GM19193 (cell line): ENCODE results near the gene MAGI2.

Experiments
- POLR2A ChIP-seq: IDR thresholded peaks from 4 replicates; pipeline ENCODE4 v1.6.1; 2011; ENCODE audit not compliant: insufficient read depth, insufficient read length; ENCODE audit errors: extremely low read depth

MAGI2 gene

DNA sequence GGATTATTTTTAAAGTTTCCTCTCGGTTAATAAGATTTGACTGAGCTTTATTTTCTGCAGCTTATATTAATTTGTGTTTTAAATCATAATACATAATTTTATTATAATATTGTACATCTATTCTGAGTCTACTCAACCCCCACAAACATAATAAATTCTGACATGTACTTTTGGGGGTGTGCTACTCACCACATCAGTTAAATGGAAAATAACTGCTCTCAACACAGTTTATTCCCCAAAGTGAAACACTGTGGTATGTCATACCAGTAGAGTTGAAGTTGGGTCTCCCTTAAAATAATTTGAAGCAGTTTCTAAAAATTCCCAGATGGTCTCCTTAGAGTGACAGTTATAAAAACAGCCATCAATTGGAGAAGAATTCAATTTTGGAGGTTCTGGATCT lies 1191.7 kb downstream of the MAGI2 start:
- no peak for TF ChIP-seq POLR2A

DNA sequence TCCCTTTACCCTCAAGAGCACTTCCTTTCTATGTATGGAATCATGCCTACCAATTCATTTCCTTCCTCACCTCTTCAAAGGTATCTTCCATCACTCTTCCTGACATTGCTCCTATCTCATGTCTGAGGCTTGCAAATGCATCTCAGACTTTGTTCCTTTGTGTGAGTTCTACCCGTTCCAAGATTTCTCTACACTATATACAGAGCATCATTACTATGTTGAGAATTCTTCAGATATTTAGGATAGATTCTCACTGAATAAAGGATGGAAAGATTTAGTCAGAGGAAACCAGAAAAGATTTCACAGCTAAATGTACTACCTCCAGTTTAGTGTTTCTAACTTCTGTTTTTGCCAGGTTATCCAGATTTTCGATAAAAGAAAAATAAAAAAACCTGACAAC lies 1192.2 kb downstream of the MAGI2 start:
- TF ChIP-seq POLR2A = no peak

DNA sequence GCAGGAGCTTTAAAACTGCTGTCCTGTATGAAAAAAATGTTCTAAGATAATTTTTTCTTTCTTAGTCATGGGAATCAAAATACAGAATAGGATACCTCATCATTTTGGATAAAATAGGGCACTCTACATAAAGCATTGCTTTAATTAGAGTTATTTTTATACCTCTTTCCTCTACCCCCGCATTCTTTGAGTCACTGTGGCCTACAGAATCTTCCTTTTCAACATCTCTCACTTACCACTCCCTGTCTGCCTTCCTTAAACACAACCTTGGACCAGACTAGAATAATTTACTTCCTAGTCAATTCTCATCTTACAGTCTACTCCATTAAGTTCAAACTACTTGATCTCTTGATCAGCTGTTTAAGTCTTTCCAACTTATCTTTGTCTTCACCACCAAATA lies 1192.6 kb downstream of the MAGI2 start:
- no peak for TF ChIP-seq POLR2A

DNA sequence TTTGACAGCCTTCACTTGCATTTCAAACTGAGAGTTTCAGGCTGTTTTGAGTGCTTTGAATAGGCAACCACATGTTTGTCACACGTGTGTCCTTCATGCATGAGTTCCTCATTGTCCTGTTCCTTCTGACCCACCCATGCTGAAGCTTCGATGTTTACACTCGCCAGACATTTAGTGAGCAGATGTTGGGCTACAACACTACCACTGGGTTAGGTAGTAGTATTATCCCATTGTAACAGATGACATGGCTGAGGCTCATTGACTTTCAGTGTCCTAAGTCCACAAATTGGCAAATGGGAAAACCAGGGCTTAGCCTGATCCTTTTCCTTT lies 1198.8 kb downstream of the MAGI2 start:
- TF ChIP-seq POLR2A = no peak

DNA sequence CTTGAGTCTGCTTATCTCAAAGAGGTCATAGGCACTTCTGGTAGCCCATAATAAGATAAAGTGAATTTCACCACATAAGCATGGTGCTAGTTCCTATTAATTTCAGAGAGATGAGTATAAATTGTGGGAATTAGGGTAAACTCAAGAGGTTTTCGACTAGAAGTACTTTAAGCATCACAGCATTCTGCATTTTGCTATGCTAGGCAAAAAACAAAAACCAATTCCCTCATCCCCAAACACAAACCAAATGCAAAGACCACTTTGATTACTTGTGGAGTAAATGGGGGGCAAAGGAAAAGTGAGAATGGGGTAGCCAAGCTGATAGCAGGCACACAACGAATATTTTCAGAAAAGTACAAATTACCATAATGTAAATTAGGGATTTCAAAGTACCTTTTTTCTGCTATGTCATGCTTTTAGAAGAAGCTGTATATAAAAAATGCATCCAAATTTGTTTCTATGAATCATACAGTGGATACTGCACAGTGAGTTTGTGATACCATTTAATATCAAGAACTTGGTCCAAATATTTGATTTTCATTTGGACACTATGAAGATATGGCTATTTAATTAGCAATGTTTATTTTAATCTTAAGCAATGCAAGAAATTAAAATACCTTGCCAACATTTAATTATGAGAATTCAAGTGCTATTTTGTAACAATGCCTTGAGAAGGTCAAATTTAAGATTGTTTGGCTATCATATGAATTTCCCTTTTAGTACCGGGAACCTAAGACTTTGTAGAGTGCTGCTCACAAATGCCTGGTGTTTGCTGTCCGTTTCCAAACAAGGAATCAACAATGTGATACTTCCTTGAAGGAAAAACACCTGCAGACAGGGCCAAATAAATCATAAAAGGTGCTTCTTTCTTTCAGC lies 1199.4 kb downstream of the MAGI2 start:
- TF ChIP-seq POLR2A = no peak

DNA sequence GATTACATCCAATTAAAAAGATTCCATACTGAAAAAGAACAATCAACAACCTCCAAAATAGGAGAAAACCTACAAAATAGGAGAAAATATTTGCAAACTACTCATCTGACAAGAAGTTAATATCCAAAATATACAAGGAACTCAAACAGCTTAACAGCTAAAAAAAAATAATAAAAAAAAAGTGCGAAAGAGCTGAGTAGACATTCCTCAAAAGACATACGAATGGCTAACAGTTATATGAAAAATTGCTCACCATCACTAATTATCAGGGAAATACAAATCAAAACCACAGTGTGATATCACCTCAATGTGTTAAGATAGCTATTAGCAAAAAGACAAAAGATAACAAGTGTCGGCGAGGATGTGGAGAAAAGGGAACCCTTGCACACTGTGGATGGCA lies 1204.6 kb downstream of the MAGI2 start:
- TF ChIP-seq POLR2A = no peak

DNA sequence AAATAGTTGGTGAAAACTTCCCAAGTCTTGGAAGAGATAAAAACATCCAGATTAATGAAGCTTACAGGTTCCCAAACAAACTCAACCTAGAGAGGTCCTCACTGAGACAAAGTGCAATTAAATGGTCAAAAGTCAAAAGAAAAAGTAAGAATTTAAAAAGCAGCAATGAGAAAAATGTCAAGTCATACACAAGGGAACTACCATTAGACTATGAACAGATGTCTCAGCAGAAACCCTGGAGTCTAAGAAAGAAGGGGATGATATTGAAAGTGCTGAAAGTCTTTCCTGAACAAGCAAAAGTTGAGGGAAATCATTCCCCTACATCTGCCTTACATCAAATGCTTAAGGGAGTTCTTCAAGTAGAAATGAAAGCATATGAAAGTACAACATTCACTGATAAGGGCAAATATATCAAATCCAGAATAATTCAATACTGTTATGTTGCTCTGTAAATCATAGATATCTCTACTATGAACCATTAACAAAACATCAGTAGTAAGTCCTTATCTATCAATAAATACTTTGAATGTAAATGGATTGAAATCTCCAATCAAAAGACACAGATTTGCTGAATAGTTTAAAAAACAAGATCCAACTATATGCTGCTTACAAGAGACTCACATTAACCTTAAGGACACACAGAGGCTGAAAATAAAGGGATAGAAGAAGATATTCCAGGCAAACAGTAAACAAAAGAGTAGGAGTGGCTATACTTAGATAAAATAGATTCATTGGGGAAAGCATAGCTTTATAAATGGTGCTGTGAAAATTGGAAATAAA lies 1205.4 kb downstream of the MAGI2 start:
- TF ChIP-seq POLR2A = no peak

DNA sequence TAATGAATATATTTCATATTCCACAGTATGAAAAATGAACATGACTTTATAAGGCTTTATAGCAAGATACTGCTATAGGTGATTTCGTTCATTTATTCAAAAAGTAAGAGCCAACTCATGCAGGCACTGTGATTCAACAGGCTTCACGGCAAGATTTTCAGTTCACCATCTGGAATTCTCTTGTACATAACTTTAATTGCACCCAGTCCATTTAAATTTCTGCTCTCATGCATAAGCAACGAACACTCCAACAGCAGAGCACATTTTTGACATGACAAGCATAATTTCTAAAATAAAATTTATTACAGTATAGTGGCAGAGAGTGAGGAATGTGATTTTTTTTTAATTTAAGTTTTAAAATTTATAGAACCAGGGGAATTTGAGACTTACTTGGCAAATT lies 1218.8 kb downstream of the MAGI2 start:
- TF ChIP-seq POLR2A = no peak

DNA sequence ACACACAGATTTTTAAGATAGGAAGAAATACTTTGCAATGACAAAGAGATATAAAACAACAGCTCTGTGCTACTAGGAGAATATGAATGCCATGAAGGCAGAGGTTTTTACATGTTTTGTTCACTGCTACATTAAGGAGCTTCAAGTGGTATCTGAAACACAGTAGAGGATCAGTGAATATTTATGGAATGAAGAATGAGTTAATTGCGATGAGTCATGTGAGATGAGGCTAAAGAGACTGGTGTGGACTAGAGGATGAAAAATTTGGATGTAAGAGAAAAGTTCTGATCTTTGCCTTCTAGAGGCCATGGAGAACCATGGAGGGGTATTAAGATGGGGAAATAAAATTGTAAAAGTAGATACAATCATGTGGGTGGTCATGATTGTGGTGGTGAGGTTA lies 1220.7 kb downstream of the MAGI2 start:
- no peak for TF ChIP-seq POLR2A

DNA sequence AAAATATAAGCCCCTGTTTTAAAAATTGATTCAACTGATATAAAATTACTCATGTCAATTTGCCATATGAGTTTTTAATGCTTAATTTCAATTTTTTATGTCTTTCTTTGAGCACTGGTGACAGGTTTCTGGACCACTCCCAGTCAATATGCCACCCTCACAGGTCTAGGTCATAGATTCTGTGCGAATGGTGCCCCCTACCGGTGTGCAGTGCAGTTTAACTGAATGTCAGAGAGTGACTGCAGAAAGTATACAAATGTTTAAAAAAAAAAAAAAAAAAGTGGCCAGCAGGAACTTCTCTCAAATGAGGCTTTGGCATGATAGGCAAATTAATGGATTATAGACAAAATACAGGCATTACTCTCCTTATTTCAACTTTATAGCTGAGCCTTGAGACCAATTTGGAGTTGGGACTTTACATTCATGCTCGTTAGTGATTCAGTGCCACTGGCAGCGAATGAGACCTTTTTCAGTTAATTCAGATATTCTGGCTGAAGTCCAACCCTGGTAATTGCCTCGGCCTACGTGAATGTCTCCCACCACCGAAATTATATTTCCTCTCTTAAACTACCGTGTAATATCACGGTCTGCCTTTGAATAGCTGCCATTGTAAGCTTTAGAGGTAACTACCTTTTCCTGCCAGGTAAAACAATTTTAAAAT lies 1227.3 kb downstream of the MAGI2 start:
- TF ChIP-seq POLR2A = no peak

DNA sequence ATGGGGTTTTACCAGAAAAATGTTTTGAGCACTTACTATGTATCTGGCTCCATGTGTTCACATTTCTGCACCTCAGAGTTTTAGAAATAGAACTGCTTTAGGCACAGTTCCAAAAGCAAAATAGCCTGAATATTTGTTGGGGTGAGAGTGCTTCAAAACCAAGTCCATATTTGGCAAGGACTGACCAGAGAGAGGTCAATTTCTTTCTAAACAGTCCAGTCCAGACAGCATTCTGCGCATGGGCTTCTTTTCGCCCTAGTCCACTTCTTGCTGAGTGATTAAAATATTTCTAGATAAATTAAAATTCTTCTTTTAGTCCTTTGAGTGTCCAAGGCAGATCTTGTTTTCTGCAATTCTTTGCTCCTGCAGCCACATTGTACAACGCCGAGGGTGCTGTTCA lies 1227.9 kb downstream of the MAGI2 start:
- no peak for TF ChIP-seq POLR2A

DNA sequence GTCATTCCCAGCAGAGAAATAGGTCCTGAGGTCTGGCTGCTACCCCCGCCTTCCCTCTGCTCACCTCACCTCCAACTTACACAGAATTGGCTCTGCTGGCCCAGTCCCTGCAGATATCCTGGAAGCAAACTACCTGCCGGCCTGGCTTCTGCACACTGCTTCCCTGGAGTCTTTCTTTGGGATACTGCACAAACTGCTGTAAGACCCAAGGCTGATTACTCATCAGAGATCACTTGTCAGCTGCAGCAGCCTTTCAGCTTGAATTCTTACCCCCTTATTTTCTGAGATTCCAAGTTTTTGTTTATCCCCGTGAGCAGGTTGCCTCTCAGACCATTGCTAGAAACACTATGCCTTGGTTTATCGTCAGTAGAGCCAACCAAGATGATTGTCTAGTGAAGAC lies 1228.5 kb downstream of the MAGI2 start:
- TF ChIP-seq POLR2A = no peak

DNA sequence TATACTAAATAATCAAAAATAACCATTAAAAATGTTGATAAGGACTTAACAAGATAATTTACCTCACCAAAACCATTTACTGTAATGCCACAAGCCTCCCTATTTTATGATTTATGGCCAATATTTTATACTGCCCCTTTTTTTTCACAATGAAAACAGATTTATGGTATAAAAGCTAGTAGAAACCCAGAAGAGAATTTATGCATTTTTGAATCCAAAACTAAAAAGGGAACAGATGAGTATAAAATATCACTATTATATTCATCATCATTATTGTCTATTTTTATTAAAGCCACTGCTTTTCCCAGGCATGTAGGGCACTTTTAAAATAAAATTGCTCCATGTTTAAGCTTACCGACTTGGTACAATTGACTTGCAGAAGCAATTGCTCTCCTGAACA lies 1229.9 kb downstream of the MAGI2 start:
- TF ChIP-seq POLR2A = no peak

DNA sequence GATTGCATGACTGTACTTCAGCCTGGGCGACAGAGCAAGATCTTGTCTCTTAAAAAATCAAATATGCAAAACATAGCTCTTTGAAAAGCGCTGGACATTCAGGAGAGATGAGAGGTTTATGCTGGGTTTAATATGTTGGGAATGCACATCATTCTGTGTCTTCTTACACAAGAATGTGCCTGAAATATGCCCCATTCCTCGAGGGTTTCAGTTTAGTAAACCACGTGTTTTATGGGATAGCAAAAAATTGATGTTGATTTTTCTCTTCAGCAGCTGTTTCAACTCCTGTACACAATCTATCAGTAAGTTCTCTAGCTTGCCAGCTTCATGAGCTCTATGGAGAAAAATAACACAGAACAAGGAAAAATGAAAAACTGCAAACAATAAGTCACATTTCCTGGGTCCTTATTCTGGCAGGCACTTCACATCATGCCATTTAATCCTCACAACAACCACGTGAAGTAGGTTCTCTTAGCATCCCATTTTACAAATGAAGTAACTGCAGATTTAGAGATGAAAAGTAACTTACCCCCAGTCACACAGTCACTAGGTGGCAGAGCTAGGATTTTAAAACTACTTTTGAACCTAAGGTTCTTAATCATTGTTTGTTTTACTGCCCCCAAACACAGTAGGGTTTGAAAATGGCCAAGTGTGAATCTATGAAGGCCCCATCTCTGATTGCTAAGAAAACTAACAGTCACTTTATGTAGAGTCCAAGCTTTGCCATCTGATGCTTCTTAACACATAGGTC lies 1231.3 kb downstream of the MAGI2 start:
- TF ChIP-seq POLR2A = no peak

DNA sequence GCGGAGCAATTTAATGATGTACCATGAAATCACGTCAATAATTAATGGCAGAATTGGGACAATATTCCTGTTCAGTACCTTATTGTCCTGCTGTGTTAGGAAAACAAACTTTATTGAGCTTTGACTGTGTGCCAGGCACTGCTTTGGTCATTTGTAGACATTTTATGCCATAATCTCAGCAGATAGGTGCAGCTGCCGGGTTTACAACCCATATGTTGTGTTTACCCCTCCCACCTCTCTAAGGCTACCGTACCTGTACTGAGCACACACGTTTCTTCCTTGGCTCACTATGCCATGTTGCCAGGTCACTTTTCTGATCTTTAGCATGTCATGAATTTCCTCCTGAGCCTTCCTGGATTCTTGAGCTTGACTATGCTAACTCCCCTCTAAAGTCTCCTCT lies 1232.7 kb downstream of the MAGI2 start:
- TF ChIP-seq POLR2A = no peak
